ENCODE measurements around the gene TMEM147.

DNA sequence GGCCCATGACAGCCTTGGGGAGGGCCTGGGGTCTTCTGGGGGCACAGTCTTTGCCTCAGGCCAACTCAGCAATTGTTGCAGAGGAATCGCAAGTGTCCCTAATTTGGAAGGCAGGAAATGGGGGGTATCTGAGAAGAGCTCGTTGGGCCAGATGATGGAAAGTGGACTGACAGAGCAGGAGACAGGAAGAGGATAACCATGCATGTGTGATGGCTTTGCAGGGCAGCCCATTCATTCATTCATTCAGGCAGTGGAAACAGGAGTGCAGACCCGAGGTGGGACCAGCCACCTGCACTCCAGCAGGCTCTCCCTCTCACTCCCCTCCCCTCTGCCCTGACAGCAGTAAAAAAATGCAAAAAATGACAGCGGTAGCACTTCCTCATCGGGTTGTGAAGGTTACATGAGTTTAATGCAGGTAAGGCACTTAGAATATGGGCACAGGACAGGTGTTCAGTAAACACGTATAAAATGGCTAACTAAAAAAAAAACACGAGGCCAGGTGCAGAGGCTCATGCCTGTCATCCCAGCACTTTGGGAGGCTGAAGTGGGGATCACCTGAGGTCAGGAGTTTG lies 5.0 kb upstream of the TMEM147 start:
- no peak for TF ChIP-seq POLR2A (IDR thresholded peaks at IDR 0.05)
- TF ChIP-seq, protein P1, sequence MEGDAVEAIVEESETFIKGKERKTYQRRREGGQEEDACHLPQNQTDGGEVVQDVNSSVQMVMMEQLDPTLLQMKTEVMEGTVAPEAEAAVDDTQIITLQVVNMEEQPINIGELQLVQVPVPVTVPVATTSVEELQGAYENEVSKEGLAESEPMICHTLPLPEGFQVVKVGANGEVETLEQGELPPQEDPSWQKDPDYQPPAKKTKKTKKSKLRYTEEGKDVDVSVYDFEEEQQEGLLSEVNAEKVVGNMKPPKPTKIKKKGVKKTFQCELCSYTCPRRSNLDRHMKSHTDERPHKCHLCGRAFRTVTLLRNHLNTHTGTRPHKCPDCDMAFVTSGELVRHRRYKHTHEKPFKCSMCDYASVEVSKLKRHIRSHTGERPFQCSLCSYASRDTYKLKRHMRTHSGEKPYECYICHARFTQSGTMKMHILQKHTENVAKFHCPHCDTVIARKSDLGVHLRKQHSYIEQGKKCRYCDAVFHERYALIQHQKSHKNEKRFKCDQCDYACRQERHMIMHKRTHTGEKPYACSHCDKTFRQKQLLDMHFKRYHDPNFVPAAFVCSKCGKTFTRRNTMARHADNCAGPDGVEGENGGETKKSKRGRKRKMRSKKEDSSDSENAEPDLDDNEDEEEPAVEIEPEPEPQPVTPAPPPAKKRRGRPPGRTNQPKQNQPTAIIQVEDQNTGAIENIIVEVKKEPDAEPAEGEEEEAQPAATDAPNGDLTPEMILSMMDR (IDR thresholded peaks at IDR 0.05), result no peak
